NCI-H146 (cell line): ENCODE measurements around the gene AEN.
A peak's percentile ranks its signal among the peaks of the same experiment; 100 is the strongest.

ENCODE experiments used
- DNase-seq: peaks from one replicate; lab custom pipeline; 2025; lab: John Stamatoyannopoulos, UW

Gene AEN

GRCh38 chr15:88650556-88650955 is 29.4 kb downstream of the AEN start:
- DNase-seq = no peak

GRCh38 chr15:88651136-88651732 is 30.1 kb downstream of the AEN start:
- no peak for DNase-seq

- DNase-seq = no peak
Observed at GRCh38 chr15:88651971-88652370, 30.8 kb downstream of the AEN start.

GRCh38 chr15:88652456-88653199 is 31.5 kb downstream of the AEN start:
- DNase-seq = peak; percentile 34

GRCh38 chr15:88653200-88654064 is 32.3 kb downstream of the AEN start:
- no peak for DNase-seq

- DNase-seq = no peak
Observed at GRCh38 chr15:88654430-88655102, 33.4 kb downstream of the AEN start.

- no peak for DNase-seq
Observed at GRCh38 chr15:88655103-88655553, 34.0 kb downstream of the AEN start.

GRCh38 chr15:88655800-88656488 is 34.8 kb downstream of the AEN start:
- no peak for DNase-seq

GRCh38 chr15:88656760-88657221 is 35.7 kb downstream of the AEN start:
- DNase-seq = no peak

GRCh38 chr15:88657326-88658069 is 36.4 kb downstream of the AEN start:
- peak; percentile 36 for DNase-seq

GRCh38 chr15:88658070-88658965 is 37.2 kb downstream of the AEN start:
- DNase-seq = no peak

GRCh38 chr15:88658972-88659931 is 38.1 kb downstream of the AEN start:
- DNase-seq = no peak

GRCh38 chr15:88661041-88661700 is 40.0 kb downstream of the AEN start:
- no peak for DNase-seq

GRCh38 chr15:88661761-88662556 is 40.8 kb downstream of the AEN start:
- DNase-seq = no peak

- DNase-seq = no peak
Observed at GRCh38 chr15:88663141-88663621, 42.0 kb downstream of the AEN start.

- DNase-seq = no peak
Observed at GRCh38 chr15:88664151-88664778, 43.1 kb downstream of the AEN start.
